HepG2 (cell line): ENCODE results near the gene OCIAD2.

ENCODE experiments used
- CAMTA2 ChIP-seq: sonication (generic); formaldehyde crosslinking; IDR thresholded peaks from 2 replicates; pipeline ENCODE4 v1.4.0; 2020; ENCODE audit warnings: mild to moderate bottlenecking, missing genetic modification reagents, borderline replicate concordance
- ELF4 ChIP-seq: sonication (generic); formaldehyde crosslinking; IDR thresholded peaks from 2 replicates; pipeline ENCODE4 v1.5.0; 2020; ENCODE audit warnings: missing genetic modification reagents, mild to moderate bottlenecking, moderate library complexity, borderline replicate concordance
- GABPB1 ChIP-seq: IDR thresholded peaks from 2 replicates; pipeline ENCODE4 v1.6.1; 2016; ENCODE audit warnings: mild to moderate bottlenecking, missing genetic modification reagents, moderate library complexity, missing compliant biosample characterization
- NFE2L1 ChIP-seq: sonication (generic); formaldehyde crosslinking; IDR thresholded peaks from 2 replicates; pipeline ENCODE4 v1.4.0; 2020; ENCODE audit warnings: missing genetic modification reagents, mild to moderate bottlenecking, borderline replicate concordance
- POLR2A ChIP-seq, 2 experiments: IDR thresholded peaks; 2 replicates each; pipeline ENCODE4 v1.6.1; 2011; ENCODE audit warnings: low read depth in 2 of 2, low read length in 2 of 2, mild to moderate bottlenecking in 1 of 2, moderate library complexity in 1 of 2; ENCODE audit not compliant: insufficient read depth in 1 of 2
- SMARCC2 ChIP-seq: fragments of 450-650 bp; IDR thresholded peaks from 2 replicates; pipeline ENCODE4 v1.6.1; 2017; ENCODE audit warnings: antibody characterized with exemption, mild to moderate bottlenecking
- TCF7 ChIP-seq: sonication (generic); IDR thresholded peaks from 2 replicates; pipeline ENCODE4 v1.6.1; 2016; ENCODE audit warnings: antibody characterized with exemption, low read depth
- YY1 ChIP-seq: IDR thresholded peaks from 2 replicates; pipeline ENCODE4 v1.6.1; 2011; ENCODE audit warnings: low read length, low read depth, moderate library complexity, mild to moderate bottlenecking; ENCODE audit not compliant: insufficient read depth, insufficient replicate concordance
- ZNF12 ChIP-seq: sonication (generic); formaldehyde crosslinking; IDR thresholded peaks from 2 replicates; pipeline ENCODE4 v1.5.0; 2020; ENCODE audit warnings: missing genetic modification reagents
- ZNF407 ChIP-seq: sonication (generic); formaldehyde crosslinking; IDR thresholded peaks from one replicate; pipeline ENCODE4 v1.5.1; 2020; ENCODE audit warnings: mild to moderate bottlenecking, missing genetic modification reagents; ENCODE audit errors: not compliant biosample characterization
- ZNF501 ChIP-seq: sonication (generic); formaldehyde crosslinking; IDR thresholded peaks from 2 replicates; pipeline ENCODE4 v1.5.1; 2020; ENCODE audit warnings: mild to moderate bottlenecking, moderate library complexity, missing genetic modification reagents
- ZNF607 ChIP-seq: sonication (generic); formaldehyde crosslinking; IDR thresholded peaks from 2 replicates; pipeline ENCODE4 v1.5.1; 2020; ENCODE audit warnings: missing genetic modification reagents, mild to moderate bottlenecking, borderline replicate concordance
- TF ChIP-seq, protein P1 (sequence below), 2 experiments: sonication (generic) in 1 of 2; formaldehyde crosslinking in 1 of 2; IDR thresholded peaks; 2 replicates each; pipeline versions ENCODE4 v1.5.1 to v1.6.1; 2011 to 2020; ENCODE audit warnings: borderline replicate concordance in 1 of 2, low read depth in 1 of 2, low read length in 1 of 2, mild to moderate bottlenecking in 1 of 2, missing genetic modification reagents in 1 of 2, moderate library complexity in 1 of 2
- TF ChIP-seq, protein P2 (sequence below): sonication (generic); formaldehyde crosslinking; IDR thresholded peaks from 2 replicates; pipeline ENCODE4 v1.5.0; 2020; ENCODE audit warnings: mild to moderate bottlenecking, missing genetic modification reagents, moderate library complexity

GRCh38 chr4:48949086-48949485, 42.5 kb upstream of the OCIAD2 start:
- TF ChIP-seq YY1 = no peak
- TF ChIP-seq TCF7 = no peak
- no peak for TF ChIP-seq ZNF607 (CRISPR knock-in tag)
- TF ChIP-seq NFE2L1 (CRISPR knock-in tag) = no peak
- TF ChIP-seq ZNF501 = no peak
- TF ChIP-seq GABPB1 (CRISPR knock-in tag) = no peak
- no peak for TF ChIP-seq SMARCC2
- TF ChIP-seq CAMTA2 (CRISPR knock-in tag) = no peak
- TF ChIP-seq, protein P1, sequence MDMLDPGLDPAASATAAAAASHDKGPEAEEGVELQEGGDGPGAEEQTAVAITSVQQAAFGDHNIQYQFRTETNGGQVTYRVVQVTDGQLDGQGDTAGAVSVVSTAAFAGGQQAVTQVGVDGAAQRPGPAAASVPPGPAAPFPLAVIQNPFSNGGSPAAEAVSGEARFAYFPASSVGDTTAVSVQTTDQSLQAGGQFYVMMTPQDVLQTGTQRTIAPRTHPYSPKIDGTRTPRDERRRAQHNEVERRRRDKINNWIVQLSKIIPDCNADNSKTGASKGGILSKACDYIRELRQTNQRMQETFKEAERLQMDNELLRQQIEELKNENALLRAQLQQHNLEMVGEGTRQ (IDR thresholded peaks at IDR 0.05; ENCODE audit: low read depth, low read length) = no peak
- TF ChIP-seq, protein P1 (CRISPR knock-in tag; IDR thresholded peaks at IDR 0.05; ENCODE audit: borderline replicate concordance) = no peak
- no peak for TF ChIP-seq ZNF12 (CRISPR knock-in tag)
- TF ChIP-seq ELF4 = no peak
- TF ChIP-seq POLR2A (IDR thresholded peaks at IDR 0.05; ENCODE audit: insufficient read depth in 1 of 2, low read depth in 2 of 2, low read length in 2 of 2) = no peak
- TF ChIP-seq, protein P2, sequence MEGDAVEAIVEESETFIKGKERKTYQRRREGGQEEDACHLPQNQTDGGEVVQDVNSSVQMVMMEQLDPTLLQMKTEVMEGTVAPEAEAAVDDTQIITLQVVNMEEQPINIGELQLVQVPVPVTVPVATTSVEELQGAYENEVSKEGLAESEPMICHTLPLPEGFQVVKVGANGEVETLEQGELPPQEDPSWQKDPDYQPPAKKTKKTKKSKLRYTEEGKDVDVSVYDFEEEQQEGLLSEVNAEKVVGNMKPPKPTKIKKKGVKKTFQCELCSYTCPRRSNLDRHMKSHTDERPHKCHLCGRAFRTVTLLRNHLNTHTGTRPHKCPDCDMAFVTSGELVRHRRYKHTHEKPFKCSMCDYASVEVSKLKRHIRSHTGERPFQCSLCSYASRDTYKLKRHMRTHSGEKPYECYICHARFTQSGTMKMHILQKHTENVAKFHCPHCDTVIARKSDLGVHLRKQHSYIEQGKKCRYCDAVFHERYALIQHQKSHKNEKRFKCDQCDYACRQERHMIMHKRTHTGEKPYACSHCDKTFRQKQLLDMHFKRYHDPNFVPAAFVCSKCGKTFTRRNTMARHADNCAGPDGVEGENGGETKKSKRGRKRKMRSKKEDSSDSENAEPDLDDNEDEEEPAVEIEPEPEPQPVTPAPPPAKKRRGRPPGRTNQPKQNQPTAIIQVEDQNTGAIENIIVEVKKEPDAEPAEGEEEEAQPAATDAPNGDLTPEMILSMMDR (CRISPR knock-in tag) = no peak
- TF ChIP-seq ZNF407 (CRISPR knock-in tag) = no peak
